ENCODE measurements around the gene KCNIP4.

Gene KCNIP4

DNA sequence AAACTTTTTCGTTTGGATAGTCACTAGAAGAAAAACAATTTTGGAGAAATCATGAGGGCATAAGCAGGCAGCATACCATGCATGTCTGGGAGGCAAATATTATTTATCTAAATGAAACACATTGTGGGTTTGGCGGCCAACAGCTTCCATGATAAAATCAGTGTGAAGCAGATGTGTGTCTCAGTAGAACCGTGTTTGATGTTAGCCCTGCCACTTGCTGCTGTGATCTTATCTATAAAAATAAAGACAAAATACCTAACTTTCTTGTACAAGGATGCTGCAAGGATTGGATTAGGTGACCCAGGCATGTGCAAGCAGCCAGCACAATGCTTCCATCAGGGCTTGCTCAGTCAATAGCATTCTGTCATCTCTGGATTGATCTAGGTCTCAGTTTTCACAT is 906.9 kb downstream of the KCNIP4 start:
- no peak for DNase-seq

DNA sequence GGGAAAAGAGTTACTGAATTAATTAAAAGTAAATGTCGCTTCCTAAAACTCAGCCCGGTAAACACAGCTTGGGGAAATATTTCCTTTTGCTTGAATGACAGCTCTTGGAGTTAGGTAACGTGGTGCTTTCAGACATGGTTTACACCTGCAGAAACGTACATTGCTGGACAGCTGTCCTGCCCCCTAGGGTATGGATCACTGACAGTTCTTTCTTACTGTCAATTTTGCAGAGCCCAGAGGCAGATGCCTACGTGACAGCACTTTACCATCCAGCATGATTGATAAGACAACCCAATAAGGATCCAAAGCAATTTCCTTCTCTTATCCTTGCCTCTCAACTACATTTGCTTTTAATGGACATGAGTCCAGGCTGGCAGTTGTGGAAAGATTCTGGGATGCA is 913.8 kb downstream of the KCNIP4 start:
- DNase-seq: no peak

DNA sequence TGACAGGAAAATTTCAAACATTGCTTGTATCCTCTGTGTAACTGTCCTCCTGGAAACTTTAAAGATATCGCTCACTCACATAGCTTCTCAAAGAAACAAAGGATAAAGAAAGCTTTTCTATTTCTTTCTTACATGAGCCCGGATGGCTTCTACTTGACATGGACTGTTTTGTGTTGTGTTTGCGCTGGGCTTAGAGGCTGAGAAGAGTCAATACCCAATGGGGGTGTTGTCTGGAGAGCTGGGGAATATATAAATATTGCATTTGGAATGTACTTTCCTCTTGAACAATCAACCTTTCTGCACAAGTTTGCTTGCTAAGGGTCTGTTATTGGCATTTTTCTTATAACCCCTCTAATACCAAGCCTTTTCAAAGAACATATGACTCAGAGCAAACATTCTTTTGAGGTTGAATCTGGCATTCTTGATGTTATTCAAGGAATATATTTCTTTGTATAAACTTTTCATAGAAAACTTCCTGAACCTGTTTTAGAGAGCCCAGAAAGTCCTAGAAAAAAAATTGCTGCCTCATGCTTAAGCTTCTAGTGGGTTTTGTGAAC is 916.4 kb downstream of the KCNIP4 start:
- no peak for DNase-seq

DNA sequence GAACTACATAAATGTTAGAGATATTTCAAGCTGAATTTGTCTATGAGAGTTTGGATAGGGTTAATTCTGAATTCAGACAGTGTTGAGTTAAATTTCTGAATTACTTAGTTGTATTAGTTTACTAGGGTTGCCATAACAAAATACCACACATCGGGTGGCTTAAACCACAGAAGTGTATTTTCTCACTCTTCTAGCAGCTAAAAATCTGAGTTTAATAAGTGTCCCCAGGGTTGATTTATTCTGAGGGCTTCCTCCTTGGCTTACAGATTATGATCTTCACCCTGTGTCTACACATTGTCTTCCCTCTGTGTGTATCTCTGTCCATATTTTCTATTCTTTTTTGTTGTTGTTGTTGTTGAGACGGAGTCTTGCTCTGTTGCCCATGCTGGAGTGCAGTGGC is 929.8 kb downstream of the KCNIP4 start:
- no peak for DNase-seq

DNA sequence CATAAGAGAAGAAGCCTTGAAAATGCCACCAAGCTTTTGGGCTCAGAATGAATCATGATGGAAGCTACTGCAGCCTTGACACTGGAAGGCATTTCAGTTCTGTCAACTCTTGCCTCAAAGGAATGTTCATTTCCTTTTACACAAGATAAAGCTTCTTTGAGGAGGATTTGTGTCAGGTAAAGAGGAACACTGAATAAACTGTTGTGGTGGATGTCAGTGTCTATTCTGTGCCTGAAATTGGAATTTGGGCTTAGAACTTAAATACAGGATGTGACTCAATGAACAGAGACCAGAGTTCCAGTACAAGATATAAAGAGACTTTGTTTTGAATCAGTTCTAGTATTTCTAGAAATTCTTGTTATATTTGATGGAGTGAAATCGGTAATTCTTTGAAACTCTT is 935.1 kb downstream of the KCNIP4 start:
- no peak for DNase-seq

DNA sequence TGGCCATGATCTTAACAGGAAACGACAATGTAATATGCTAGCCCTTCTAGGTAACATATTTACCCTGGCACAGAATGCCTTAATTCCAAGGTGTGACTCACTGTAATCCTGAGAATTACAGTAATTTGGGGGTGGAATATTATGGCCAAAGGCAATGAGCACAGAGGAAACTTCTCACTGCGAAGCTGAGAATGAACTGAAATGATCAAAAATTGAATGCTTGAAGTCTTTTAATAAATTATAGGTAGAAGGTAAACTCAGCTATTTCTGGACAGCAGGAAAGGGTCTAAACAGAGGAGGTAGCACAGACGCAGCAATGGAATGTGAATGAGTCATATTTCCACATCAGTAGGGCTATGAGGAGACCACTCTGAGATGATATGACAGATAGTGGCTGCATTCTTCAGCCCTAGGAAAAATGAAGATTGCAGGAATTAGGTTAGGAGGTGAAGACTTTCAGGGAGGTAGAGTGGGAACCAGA is 935.7 kb downstream of the KCNIP4 start:
- no peak for DNase-seq

DNA sequence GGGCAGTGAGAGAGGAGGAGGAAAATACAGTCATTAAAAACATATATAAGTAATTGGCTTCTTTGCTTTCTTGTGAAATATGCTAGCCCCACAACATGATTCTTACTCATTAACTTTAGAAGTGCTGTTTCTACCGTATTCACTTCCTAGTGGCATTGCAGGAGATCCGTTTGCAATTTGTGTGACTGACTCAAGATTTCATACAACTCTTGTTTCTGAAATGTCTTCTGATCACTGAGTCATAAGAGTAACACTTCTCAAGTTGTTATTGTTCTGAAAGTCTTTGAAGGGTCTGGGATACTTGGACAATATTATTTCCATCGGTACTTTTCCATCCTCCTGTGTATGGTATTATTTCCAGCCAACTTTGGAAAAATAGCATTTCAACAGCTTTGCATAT is 937.5 kb downstream of the KCNIP4 start:
- no peak for DNase-seq

DNA sequence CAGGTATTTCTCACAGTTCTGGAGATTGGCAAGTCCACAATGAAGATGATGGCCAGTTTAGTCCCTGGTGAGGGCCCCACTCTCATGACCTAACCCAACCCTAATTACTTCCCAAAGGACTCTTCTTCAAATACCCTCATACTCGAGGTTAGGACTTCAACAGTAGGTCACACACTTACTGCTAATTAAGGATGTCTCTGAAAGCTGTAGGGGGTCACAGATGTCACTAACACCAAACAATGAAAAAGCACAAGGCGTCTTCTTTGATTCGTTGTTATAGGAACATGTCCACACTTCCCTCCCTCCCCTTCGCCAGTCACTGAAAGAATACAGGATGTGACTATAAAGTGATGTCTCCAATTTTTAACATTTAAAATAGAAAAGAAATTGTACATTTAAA is 938.6 kb downstream of the KCNIP4 start:
- DNase-seq: no peak

DNA sequence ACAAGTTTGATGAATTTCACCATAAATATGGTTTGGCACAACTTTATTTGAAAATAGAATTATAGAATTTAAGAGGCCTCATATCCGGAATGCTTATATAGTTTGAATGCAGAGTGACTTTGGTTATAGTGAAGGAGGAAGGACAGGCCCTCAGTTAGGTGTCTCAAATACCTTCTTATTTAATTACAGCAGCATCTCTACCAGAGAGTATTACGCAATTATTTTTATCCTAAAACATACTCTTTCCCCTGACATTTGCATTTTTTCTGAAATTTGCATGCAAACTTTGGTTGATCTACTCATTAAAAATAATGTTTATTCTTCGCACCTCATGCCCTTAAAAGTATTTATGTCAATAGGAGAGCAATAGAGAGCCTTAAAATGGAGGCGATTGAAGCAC is 942.9 kb downstream of the KCNIP4 start:
- DNase-seq: no peak

DNA sequence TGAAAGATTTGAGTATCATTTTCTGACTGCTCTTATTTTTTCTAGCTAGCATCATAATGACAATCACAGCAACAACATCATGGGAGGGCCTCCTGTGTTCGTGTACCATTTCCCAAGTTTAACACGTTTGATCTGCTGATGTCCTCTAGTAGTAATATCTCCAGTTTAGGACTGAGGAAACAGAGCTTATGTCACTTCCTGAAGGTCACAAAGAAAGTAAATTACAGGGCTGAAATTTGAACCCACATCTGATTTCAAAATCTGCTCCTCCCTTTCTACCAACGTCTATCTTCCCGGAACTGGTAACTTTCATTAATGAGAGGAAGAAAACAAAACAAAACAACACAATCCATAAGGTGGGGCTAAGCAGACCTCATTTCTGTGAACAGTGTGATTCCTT is 945.6 kb downstream of the KCNIP4 start:
- no peak for DNase-seq

DNA sequence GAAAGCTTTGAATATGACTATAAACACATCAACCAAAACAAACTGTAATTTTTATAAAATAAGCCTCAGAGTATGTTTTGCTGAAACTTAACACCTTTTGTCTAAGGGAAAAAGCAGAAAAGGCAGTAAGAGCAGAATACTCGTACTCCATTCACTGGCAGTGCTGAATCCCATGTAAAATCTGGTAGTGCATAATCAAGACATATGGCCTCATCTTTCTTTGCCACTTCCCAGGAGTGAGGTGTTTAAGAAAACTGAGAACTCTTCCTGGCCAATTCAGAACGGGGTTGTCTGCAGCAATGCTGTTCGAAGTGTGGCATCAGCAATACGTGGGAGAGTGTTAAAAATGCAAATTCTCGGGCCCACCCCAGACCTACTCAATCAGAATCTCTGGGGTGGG is 946.3 kb downstream of the KCNIP4 start:
- DNase-seq: no peak

DNA sequence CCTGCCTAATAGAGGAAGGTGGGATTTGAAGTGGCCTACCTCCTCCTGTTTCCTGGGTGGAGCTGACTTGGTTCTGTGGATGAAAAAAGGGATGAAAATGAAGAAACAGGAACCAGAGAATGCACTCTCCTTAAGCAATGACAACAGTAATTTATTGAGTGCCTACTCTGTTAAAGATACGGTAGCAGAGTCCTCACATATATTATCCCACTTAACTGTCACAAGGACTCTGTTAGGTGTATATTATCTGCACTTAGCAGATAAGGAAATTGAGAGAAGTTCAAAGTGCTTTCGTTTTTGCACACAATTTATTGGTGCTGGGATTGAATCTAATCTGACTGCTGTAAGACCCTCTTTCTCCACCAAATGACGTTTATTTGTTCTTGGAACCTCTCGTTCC is 947.1 kb downstream of the KCNIP4 start:
- DNase-seq: no peak

DNA sequence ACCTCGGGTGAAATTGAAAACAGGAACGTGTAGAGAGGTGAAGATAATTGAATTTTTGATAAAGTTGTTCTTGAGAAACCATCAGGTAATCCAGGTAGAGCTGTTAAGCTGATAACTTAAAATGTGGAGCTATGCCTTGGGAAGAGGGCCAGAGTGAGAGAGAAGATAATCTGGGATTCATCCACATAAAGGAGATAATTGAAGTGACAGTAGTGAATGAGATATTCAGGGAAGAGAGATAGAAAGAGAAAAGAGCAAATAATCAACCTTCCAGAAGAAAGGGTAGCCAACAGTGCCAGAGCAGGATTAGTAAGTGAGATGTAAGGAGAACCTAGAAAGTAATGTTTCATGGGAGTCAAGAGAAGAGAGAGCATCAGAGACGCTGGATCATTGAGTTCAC is 950.7 kb downstream of the KCNIP4 start:
- no peak for DNase-seq

DNA sequence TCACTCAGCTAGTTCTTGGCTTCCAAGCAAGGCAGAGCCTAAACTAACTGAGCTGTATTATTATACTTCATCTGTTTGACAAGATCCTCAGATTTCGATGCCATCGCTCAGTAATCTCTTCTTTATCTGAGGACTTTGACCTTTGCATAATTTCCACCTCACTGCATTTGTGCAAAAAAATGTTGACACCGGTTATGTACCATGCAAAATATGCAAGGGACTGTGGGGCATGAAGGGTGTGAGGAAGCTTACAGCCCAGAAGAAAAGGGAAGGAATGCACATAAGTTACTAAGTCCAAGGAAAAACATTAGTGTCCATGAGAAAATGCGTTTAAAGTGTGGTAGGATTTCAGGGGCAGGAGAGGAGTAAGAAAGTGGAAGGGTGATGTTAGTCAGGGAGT is 953.0 kb downstream of the KCNIP4 start:
- DNase-seq: no peak

DNA sequence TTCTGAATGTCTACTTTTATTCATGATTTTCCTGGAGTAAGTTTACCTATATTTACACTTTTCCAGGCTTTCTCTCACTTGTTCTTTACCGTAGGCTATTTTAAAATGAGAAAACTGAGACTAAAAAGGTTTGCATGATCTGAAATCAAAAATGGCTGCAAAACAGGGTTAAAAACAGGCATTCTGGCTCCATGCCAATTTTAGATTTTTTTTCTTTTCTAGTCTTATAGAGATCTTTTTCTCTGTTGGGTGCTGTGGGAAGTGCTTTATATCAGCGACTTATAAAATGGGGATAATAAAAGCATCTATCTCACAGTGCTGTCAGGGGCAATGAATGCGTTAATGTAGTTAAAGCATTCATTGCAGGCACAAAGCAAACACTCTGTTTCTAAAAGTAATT is 953.6 kb downstream of the KCNIP4 start:
- DNase-seq: no peak

DNA sequence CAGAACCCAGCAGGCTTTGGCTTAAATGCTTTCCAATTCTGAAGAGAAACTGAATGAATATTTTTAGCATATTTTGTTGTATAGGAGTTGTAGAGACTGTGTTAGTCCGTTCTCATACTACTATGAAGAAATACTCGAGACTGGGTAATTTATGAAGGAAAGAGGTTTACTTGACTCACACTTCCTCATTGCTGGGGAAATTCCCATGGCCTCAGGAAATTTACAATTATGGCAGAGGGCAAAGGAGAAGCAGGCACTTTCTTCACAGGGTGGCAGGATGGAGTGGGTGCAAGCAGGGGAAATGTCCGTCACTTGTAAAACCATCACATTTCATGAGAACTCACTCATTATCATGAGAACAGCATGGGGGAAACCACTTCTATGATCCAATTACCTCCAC is 956.6 kb downstream of the KCNIP4 start:
- DNase-seq: no peak

DNA sequence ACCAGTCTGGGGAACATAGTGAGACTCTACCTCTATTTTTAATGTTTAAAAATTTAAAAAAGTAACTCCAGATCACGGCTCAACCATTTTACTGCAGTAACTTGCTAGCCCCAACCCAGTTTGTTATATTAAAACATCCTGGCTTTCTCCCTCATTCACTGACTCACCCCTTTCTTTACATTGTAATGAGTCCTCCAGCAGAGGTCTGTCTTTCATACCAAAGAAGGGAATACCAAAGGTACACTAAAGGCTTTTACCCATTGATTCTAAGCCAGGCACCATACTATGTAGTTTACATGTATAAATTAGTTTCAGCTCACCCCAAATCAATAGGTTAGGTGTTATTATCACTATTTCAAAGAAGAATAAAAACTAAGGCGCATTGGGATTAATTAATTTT is 961.4 kb downstream of the KCNIP4 start:
- DNase-seq: no peak

DNA sequence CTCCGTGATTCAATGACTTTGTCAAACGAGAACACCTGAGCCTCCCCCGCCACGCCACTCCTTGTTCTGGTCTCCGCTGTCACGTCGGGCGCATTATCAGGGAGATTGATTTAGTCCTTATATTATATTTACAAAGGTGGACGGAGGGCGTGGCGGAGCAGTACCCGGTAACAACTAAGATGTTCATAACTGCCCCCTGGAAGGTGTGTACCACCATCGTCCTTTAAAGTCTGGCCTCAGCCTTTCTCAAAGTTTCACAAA is 964.1 kb downstream of the KCNIP4 start:
- no peak for DNase-seq

DNA sequence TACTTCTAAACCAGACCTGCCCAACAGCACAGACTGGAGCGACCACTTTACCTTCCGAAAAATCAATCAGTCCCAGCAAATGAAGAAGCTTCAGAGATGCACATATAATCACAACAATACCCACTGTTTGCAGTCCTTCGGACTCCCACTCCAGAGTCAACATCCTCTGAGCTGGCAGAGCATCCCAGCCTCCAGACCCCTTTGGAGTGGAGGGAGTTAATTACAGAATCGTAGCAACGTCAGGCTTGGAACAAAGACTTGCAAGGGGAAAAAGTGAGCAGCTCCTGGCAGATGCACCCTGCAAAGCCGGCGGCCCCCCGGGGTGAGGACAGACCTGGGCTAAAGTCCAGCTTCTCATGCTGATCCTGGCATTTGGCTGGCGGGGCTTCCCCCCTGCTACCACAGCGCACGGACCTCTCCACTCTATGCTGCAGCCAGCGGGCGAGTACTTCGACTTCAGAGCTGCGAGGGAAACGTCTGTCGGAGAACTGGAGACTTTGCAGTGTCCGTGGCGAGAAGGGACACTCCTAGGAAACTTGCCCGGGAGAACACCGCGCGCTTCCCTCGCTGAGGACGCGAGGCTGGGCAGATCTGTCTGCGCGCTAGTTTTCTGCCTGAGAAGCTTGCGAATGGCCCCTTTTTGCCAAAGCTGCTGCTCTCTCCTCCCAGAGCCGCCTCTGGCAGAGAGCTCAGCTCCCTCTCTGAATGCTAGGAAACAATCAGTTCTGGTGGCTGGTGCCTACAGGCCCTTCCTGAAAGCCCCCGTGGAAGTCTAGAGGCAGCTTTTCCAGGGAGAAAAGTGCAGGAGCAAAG is 964.6 kb downstream of the KCNIP4 start:
- DNase-seq: peak in 3 of 14 donors; percentile 13 to 37 (median 31)

DNA sequence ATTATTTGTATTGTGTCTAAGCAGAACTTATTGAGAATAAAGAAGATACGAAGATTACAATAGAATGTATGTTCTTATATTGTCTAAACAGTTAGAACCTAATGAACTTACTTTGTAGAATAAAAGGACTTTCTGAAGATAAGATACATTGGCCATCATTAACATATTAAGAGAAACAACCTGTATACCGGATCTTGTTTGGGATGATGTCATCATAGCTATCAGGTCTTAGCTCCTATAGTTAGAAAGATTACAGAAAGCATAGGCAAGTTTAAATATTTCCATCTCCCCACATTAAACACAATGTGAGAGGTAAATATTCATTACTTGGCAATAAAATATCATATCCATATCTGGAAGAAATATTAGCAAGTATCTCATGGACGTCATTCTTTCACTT is 966.0 kb downstream of the KCNIP4 start:
- DNase-seq: no peak

DNA sequence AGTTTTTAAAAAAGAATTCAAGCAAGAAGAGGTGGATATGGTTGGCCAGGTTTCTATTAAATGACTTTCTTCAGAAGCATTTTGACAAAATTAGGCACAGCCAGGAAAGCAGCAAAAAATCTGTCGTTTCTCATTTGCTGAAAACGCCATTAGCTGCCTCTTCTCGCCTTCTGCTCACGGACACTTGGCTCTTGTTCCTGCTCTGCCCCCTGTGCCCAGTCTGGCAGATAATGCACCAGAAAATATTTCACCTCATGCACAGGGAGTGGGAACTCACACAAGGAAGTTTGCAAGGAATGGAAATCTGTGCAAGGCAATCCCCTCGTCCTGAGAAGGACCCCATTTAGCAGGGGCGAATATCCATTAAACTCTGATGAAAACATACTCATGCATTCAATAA is 988.3 kb downstream of the KCNIP4 start:
- DNase-seq: peak in 1 of 14 donors; percentile 71

DNA sequence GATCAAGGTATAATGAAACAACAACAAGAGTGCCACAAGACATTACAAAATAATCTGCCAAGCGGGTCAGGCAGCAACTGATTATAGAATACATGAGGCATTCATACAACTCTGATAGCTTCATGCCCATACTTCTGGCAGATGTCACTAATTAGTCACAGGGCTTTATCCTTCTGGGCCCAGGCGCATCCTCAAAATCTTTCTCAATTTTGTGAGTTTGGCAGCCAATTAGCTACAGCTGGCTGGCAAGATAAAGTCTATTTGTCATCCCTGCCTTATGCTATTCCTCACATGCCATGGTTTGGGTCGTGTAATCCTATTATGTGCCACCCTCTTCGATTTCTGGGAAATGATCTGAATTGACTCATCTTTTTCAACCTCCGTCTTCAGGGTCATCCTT is 994.0 kb downstream of the KCNIP4 start:
- DNase-seq: no peak

DNA sequence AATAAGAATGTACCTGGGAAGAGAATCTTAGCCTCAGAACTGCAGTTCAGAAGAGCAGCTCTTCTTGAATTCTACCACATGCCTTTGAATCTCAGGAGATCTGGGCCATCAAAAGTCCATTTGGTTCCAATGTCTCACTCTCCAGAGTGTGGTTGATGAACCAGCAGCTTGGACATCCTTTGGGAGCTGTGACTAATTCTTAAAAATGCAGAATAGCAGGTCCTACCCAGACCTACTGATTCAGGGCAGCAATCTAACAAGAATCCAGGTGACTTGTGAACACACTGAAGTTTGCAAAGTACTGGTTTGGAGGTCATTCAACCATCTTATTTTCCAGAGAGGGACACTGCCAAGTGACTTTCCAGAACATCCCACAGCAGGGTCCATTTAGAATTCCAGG is 1003.6 kb downstream of the KCNIP4 start:
- no peak for DNase-seq

DNA sequence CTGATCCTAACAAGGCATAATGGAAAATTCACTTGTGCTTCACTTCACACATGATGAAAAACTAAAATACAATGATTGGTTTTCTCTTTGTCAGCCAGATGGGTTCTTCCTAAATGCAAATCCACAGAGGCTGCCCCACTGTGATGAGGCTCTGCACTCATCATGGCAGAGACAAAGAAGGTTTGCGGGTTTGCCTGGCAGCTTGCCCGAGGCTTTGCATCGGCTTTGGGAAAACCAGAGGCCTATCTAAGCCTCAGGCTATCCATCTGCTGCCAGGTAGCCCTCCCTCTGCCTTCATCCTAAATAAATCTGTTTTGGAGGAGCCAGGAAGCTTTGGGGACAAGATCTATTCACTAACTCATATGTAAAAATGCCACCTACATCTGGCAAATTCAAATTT is 1004.1 kb downstream of the KCNIP4 start:
- DNase-seq: no peak

DNA sequence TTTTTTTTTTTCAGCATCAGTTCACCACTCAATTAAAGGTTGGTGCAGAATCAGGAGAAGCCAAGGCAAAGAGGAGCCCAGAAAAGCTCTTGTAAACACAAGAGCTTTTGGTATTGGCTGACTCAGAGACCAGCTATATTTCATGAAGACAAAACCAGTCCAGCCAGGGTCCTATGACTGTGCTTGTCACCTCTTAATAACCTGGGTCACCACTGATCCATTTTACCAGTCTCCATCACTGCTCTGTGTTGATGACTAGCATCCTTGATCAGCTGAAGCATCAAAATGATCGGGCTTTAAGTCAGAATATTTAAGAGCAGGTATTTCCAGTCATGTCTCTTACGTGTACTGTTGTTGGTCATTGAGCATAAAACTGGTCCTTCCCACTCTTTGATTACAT is 1010.4 kb downstream of the KCNIP4 start:
- no peak for DNase-seq
